Esophagus muscularis mucosa (tissue), 4 donors: ENCODE measurements around the gene MIS18A. TPM values are rescaled to one million over a fixed set of nuclear protein-coding genes. Genes with fewer than 3 reads are reported as not detected.

Source experiments
- DNase-seq: peaks from one replicate; pipeline ENCODE4 v3.0.0-alpha.2; 2017; ENCODE audit errors: extremely low spot score
- H3K27ac ChIP-seq, 4 donors: fragments of 200-600 bp; sonication (generic); replicated peaks in 1 of 4; 1 replicate in 3 of 4; 2 replicates in 1 of 4; pipeline ENCODE4 v1.5.1; 2016 to 2019; ENCODE audit warnings: mild to moderate bottlenecking in 1 of 4
- H3K27me3 ChIP-seq, 4 donors: fragments of 200-600 bp; sonication (generic); one replicate each; pipeline versions ENCODE4 v1.5.1 to v1.6.0; 2016 to 2019
- H3K36me3 ChIP-seq, 4 donors: fragments of 200-600 bp; sonication (generic); one replicate each; pipeline ENCODE4 v1.5.1; 2016 to 2019
- H3K4me1 ChIP-seq, 4 donors: fragments of 200-600 bp; sonication (generic); one replicate each; pipeline ENCODE4 v1.5.1; 2016 to 2019
- H3K4me3 ChIP-seq, 4 donors: fragments of 200-600 bp; sonication (generic); 1 replicate in 2 of 4; 2 replicates in 2 of 4; pipeline ENCODE4 v1.5.1; 2016 to 2019; ENCODE audit warnings: mild to moderate bottlenecking in 4 of 4, moderate library complexity in 1 of 4
- H3K9me3 ChIP-seq, 4 donors: fragments of 200-600 bp; sonication (generic); 1 replicate in 3 of 4; 2 replicates in 1 of 4; pipeline ENCODE4 v1.5.1; 2016 to 2019
- CTCF ChIP-seq, 3 experiments: fragments of 200-600 bp in 2 of 3; fragments of 450-650 bp in 1 of 3; sonication (generic) in 2 of 3; IDR thresholded peaks; one replicate each; pipeline ENCODE4 v1.5.1; 2017 to 2019; ENCODE audit warnings: antibody characterized with exemption in 3 of 3, mild to moderate bottlenecking in 2 of 3, moderate library complexity in 1 of 3
- EP300 ChIP-seq: sonication (generic); formaldehyde crosslinking; IDR thresholded peaks from one replicate; pipeline ENCODE4 v1.6.1; 2017; ENCODE audit warnings: antibody characterized with exemption
- POLR2A ChIP-seq: fragments of 450-650 bp; IDR thresholded peaks from one replicate; pipeline ENCODE4 v1.6.1; 2017; ENCODE audit warnings: antibody characterized with exemption, moderate library complexity, mild to moderate bottlenecking, low read depth
- POLR2AphosphoS5 ChIP-seq, 2 donors: sonication (generic); formaldehyde crosslinking; IDR thresholded peaks; one replicate each; pipeline ENCODE4 v1.6.1; 2017; ENCODE audit warnings: antibody characterized with exemption in 2 of 2
- WGBS: methylation state at CpG from one replicate; pipeline ENCODE4 v1.1.5; 2018; 5-methylcytosine and 5-hydroxymethylcytosine counted together
- intact Hi-C: fragments of 100-400 bp; cut with DNase I; formaldehyde crosslinking; loops from one replicate; pipeline ENCODE4 v1.15.1; 2023
- total RNA-seq, 4 donors: library from RNA; depleted of rRNA; stranded (reverse); fragments of >200 nt; gene quantifications; one replicate each; pipeline versions ENCODE4 v1.1.0 to v1.2.1, GENCODE V29; 2016

MIS18A gene
- total RNA-seq, 4 donors from 2014 or later = 3.0 to 4.6 (median 3.2) TPM

- Histone ChIP-seq H3K4me3 (no peak overlapping the region), H3K4me1 (peaks cover 19 to 44% (median 39%) of the 10 kb centered on the region in 4 donors), H3K27me3 (no peaks in the 10 kb centered on the region), H3K27ac (peak overlapping the region in 1 of 4 donors; percentile 57), H3K36me3 (no peaks in the 10 kb centered on the region), H3K9me3 (no peaks in the 10 kb centered on the region)
- WGBS = 47% methylated on average over 16 of the region's 16 CpGs
- DNase-seq = no peak
- intact Hi-C loops = loop anchor here (2.0 to 5.0 kb wide), 3 partner anchors 391 to 526 kb away; partner anchors contain the start of gene SCAF4
- no peak for TF ChIP-seq EP300
- peak; percentile 70 to 77 (median 73) for TF ChIP-seq CTCF (IDR thresholded peaks at IDR 0.05)
- TF ChIP-seq POLR2AphosphoS5 (IDR thresholded peaks at IDR 0.05) = peak in 1 of 2 donors; percentile 34
Measured at GRCh38 chr21:32257962-32258785, 20.7 kb downstream of the MIS18A start.

- Histone ChIP-seq H3K36me3 (no peaks in the 10 kb centered on the region), H3K27ac (peak overlapping the region; percentile 45 to 57 (median 50)), H3K4me1 (peaks cover 25 to 50% (median 48%) of the 10 kb centered on the region in 4 donors), H3K9me3 (no peaks in the 10 kb centered on the region), H3K4me3 (no peak overlapping the region), H3K27me3 (no peaks in the 10 kb centered on the region)
- TF ChIP-seq POLR2A (no peak), EP300 (no peak), CTCF (IDR thresholded peaks at IDR 0.05) (no peak), POLR2AphosphoS5 (IDR thresholded peaks at IDR 0.05) (peak; percentile 71)
- no peak for DNase-seq
- intact Hi-C loops = loop anchor here (5.0 kb wide), 2 partner anchors 475 to 525 kb away; partner anchors contain the start of gene SCAF4
- 29% methylated on average over 9 of the region's 9 CpGs for WGBS
Measured at GRCh38 chr21:32256873-32257620, 21.8 kb downstream of the MIS18A start.

- TF ChIP-seq POLR2A = no peak
- TF ChIP-seq EP300 = no peak
- no peak for TF ChIP-seq POLR2AphosphoS5 (IDR thresholded peaks at IDR 0.05)
- no peak for TF ChIP-seq CTCF (IDR thresholded peaks at IDR 0.05)
- no peak for DNase-seq
- peaks cover 25 to 50% (median 48%) of the 10 kb centered on the region in 4 donors for H3K4me1 ChIP-seq
- H3K27me3 ChIP-seq = no peaks in the 10 kb centered on the region
- WGBS = 84% methylated on average over 12 of the region's 12 CpGs
- intact Hi-C loops = loop anchor here (5.0 kb wide), 2 partner anchors 474 to 524 kb away; partner anchors contain the start of gene SCAF4
- no peaks in the 10 kb centered on the region for H3K9me3 ChIP-seq
- H3K36me3 ChIP-seq = no peaks in the 10 kb centered on the region
- H3K27ac ChIP-seq = peak overlapping the region; percentile 45 to 57 (median 50)
- H3K4me3 ChIP-seq = no peak overlapping the region
Measured at GRCh38 chr21:32256251-32256650, 22.6 kb downstream of the MIS18A start.

GRCh38 chr21:32253215-32253641 is 25.6 kb downstream of the MIS18A start:
- H3K36me3 ChIP-seq = no peaks in the 10 kb centered on the region
- H3K4me1 ChIP-seq = peaks cover 25 to 59% (median 56%) of the 10 kb centered on the region in 4 donors
- peak overlapping the region in 2 of 4 donors; percentile 28 to 34 for H3K27ac ChIP-seq
- DNase-seq = peak; percentile 93
- no peak overlapping the region for H3K4me3 ChIP-seq
- no peaks in the 10 kb centered on the region for H3K27me3 ChIP-seq
- H3K9me3 ChIP-seq = no peaks in the 10 kb centered on the region
- WGBS = 53% methylated on average over 3 of the region's 7 CpGs
- intact Hi-C loops = no loop called here
- TF ChIP-seq CTCF (IDR thresholded peaks at IDR 0.05) (peak in 1 of 3 experiments; percentile 6), POLR2AphosphoS5 (IDR thresholded peaks at IDR 0.05) (peak; percentile 49 to 82), POLR2A (no peak)
